Stimulated activated CD4-positive, alpha-beta T cell treated with anti-CD3 and anti-CD28 coated beads, Interleukin-1b, Interleukin-23, amount 100 ng/mL, for 4 hours (primary cell): ENCODE results near the gene GLRA3.
"Not testable (repeated sequence)": the region's sequence is repeated elsewhere in the genome, so short reads cannot be mapped to it uniquely, and the experiment has no call there.

Experiments used
- DNase-seq, 2 donors: peaks; one replicate each; pipeline ENCODE4 v3.0.0-alpha.2; 2020; ENCODE audit warnings: low read depth in 2 of 2

Gene GLRA3

DNA sequence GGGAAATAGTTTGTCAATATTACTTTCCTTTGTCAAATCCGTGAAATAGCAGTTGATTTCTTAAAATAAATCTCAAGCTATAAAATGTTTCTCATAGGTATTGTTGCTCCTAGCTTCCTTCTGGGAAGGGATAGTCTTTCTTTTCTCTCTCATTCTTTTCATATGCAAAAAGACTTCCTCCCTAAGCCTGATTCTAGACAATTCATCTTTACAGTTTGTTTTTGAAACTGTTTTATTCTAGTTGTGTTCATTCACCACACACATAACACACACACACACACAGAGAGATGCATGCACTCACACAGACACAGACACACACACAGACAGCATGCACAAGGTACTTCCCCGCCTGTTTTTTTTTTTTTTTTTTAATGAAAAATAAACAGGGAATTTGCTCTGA lies 18.2 kb downstream of the GLRA3 start:
- DNase-seq: no peak

DNA sequence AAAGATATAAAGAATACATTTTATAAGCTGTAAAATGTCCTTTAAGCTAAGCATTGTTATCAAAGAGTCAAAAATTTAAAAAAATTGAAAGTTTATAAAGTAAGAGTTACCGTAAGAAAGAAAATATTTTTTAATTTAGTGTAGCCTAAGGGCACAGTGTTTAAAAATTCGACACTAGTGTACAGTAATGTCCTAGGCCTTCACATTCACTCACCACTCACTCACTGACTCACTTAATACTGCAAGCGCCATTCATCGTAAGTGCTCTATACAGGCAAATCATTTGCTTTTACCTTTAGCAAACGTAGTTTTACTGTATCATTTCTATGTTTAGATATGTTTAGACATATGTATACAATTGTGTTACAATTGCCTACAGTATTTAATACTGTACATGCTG lies 20.2 kb downstream of the GLRA3 start:
- no peak for DNase-seq

DNA sequence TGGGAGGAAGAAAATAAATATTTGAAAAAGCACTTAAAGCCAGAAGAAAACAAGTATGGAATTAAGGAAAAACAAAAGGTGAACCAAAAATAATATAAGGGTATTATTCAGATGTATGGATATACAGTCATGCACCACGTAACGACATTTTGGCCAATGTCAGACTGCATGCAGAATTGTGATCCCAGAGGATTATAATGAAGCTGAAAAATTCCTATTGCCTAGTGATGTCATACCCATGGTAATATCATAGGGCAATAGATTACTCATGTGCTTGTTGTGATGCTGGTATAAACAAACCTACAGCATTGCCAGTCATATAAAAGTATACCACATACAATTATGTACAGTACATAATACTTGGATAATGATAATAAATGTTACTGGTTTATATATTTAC lies 20.9 kb downstream of the GLRA3 start:
- DNase-seq: no peak

DNA sequence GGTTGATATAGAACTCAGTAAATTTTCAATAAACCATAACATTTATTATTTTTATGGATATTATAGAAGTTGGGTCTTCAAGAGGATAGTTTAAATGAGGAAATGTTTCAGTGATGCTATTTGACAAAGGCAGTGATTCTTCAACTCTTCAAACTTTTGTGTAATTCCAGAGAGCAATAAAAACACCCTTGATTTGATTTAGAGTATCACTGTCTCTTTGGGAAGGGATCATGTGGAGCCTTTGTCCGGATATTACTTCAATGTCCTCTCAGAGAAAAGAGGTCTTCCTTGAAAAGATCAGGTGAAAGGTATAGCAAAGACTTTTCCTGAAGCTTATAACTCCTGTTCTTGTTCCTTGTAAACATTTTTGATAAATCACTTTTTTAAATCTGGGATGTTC lies 23.3 kb downstream of the GLRA3 start:
- no peak for DNase-seq

DNA sequence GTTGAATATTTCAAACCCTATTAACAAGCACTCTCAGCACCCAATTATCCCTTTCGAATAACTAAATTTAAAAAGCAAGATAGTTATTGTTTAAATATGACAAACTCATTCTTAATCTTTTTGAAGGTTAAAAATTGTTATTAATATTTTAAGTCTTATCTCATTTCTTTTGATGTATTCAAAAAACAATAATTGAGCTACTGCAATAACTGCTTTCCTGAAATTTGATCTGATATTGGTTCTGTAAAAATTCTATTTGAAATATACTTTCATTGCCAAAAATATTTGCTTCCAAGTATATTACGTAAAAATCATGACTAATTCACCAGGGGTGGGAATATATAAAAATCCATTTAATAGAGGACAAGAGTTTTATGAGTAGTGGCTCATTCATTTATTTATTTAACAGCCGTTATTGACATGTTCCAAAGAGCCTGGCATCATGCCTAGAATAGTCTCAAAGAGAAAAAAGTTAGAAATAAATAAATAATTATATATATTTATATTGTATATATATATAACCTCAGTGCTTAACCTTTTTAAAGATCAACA lies 34.4 kb downstream of the GLRA3 start:
- no peak for DNase-seq

DNA sequence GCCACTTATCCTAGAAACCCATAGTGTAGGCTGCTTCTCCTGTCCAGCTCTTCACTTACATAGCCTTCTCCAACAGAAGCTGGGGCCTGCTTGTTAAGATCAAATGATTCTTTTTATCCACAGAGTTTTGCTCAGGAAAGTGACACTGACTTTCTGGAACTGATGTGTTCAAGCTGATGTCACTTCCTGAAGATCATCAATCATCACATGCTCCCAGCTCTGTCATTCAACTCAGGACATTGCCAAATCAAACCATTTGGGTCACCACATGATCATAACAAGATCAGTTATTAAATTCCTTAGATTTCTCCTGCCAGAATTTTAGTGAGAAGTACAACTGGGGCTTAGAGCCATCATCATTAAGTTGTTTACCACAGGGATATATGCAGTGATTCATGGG lies 39.4 kb downstream of the GLRA3 start:
- DNase-seq: no peak

DNA sequence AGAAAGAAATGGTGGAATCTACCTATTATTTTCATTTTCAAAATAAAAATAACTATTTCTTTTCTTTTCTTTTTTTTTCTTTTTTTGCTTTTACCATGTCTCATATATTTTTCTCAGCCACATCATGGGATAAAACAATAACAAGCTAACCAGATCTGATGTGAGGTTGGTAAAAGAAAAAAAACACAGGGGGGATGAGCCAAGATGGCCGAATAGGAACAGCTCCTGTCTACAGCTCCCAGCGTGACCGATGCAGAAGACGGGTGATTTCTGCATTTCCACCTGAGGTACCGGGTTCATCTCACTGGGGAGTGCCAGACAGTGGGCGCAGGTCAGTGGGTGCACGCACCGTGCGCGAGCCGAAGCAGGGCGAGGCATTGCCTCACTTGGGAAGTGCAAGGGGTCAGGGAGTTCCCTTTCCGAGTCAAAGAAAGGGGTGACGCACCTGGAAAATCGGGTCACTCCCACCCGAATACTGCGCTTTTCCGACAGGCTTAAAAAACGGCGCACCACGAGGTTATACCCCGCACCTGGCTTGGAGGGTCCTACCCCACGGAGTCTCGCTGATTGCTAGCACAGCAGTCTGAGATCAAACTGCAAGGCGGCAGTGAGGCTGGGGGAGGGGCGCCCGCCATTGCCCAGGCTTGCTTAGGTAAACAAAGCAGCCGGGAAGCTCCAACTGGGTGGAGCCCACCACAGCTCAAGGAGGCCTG lies 50.6 kb downstream of the GLRA3 start:
- not testable (repeated sequence) for DNase-seq

DNA sequence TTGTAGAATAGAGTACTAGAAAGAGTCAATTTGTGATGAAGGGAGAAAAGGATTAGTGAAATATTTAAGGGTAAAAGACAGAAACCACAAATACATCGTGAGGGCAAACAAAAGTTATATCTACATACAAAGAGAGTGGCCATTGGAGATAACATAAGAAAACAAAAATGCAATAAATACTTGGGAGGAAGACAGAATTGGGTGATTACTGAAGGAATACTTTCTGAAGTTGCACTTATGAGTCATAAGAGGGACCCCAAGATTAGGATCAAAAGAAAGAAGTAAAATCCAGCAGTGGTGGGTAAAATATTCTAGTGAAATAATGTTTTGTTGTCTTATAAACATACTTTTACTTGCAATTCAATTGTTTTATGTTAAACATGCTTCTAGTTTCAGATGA lies 53.7 kb downstream of the GLRA3 start:
- DNase-seq: no peak

DNA sequence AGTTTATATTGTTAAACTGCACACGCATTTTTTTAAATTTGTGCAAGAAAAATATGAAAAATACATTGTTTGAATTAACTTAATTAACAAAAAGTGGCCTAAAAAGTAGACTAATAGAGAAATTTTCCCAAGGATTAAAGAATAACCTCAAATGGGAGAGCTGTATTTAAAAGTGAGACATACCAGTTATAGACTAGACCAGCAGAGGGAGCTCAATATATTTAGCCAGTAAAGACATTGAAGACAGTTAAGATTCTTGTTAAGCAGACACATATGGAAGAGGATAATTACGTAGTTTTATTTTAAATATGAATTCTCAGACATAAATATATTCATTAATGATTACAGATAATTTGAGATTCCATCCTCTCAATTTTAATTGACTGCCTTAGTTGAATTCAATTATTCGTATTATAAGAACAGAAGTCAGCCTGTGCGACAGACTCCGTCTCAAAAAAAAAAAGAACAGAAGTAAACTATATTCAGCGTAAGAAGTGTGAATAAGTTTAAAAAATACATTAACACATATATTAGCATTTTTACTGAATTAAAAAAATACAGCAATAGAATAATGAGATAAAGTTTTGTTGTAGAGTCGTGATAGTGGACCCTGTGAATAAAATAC lies 64.8 kb downstream of the GLRA3 start:
- DNase-seq: no peak

DNA sequence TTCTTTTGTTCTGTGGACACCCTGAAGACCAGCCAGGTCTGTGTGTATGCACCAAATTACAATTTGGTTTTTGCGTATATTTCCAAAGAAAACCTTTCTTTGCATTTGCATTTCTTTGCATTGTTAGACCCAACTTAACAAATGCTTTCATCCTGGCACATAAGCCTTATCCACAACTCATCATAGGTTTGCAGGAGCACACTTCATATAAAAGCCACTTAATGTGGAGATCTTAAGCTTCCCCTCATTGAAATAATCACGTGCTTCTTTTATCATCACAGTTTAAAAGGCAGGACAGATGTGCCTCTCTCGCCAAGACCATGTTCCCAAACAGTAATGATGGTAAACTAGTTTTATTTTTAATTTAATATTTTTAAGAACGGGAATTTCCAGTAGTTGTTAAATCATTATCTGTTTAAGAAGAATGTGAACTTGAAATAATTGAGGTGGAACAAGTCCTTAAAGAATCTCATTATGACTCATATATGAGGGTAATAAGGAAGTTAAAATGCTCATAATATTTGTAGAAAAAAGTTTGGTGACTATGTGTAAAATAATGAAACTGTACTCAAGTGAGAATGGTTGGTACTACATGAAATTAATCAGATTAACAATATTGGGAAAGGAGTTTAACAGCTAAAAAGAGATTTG lies 65.5 kb downstream of the GLRA3 start:
- no peak for DNase-seq

DNA sequence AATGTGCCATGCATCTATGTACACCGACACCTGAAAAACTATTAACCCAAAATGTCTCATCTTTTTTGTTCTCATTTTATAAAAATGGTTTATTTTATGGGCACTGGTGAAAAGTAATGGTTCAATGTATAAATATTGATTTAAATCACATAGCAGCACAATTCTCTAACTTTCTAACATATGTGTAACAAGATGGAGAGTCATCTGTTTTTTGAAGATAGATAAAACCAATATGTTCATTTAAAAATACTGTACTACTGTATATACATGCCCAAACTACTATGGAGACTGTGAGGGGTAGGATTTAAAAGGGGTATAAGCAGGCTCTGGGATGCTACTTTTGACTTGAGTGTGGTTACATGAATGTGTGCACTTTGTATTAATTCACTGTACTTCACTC lies 67.6 kb downstream of the GLRA3 start:
- no peak for DNase-seq

DNA sequence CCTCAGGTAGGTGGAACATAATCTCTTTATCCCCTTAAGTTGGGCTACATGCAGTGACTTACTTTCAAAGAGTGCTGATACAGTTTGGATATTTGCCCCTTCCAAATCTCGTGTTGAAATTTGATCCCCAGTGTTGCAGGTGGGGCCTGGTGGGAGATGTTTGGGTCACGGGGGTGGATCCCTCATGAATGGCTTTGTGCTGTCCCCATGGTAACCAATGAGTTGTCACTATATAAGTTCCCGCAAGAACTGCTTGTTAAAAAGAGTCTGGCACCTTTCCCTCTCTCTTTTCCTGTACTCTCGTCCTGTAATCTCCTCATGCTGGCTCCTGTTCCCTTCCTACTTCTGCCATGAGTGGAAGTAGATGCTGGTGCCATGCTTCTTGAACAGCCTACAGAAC lies 71.3 kb downstream of the GLRA3 start:
- no peak for DNase-seq

DNA sequence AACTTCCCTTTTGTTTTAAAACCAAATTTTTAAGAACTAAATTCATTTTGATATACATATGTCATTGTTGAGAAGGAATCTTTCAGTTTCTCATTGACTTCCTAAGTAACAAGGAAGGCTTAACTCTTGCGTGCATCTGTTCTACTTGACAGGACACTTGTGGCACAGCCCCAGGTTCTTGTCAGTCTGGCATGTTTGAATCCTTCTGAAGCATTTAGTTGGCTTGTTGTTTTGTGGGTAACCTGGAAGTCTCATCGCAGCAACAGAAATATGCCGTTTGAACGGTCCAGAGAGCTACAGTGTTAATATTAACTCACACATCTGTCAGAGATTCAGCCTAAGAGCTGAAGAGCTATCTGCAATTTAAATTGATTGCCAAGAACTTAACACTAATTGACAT lies 76.0 kb downstream of the GLRA3 start:
- no peak for DNase-seq

DNA sequence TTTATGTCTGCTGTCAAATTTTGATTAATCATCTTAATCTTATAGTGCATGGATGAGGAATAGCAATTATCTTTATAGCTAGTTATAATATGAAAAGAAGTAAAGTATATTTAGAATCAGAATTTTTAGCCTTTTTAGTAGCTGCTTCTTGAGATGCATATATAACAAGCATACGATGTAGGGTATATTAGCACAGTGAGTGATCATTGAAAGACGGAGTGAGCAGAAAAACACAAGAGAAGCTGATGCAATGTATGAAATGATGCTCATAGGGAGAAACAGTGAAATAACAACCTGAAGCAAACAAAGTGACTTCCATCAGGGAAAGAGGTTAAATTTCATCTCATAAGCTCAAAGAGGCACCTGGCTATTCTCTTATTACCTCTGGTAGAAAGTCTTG lies 77.0 kb downstream of the GLRA3 start:
- DNase-seq: no peak

DNA sequence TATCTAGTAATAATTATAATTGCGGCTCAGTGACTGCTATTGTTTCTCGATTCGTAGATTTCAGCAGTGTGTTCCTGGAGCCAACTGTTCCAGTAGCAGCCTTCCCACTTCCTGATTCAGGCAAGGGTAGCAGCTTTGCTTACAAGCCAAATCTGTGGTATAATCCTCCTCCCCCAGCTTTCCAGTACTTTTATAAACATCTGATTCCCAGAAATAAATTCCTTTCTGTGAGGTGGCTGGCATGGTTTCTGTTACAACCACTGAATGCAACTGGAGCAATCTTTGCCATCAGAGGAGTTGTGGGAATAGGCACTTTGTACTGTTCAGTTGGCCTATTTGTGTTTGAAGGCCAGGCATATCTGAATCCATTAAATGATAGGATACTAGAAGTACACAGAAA lies 80.0 kb downstream of the GLRA3 start:
- no peak for DNase-seq

DNA sequence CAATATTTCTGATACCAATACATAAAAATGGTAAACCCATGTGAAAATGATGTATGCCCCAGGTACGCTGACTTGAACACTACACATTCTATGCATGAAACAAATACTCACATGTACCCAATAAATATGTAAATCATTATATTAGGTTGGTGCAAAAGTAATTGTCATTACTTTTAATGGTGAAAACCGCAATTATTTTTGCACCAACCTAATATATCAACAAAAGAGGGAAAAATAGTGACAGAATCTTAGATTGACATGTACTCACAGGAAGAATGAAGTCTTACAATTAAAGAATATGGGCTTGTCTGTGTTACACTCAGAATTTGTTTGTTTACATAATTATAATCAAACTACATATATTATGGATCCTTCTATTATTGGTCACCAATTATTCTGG lies 82.3 kb downstream of the GLRA3 start:
- DNase-seq: no peak

DNA sequence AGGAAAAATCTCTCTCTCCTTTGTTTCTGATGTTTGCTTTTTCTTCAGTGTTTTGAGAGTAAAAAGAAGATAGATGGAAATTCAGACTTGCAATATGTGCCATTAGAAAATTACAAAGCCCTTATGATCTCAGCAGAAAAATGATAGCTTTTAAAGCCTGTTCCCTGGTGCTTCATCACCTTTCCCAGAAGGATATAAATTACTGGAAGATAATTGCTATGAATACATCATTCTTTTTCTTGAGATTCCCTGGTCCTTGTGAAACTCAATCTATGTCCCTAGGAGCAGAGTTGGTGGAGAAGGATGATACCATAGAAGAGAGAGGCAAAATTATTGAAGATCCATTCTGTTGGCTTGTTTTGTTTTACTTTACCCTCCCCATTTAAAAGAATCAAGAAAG lies 86.5 kb downstream of the GLRA3 start:
- DNase-seq: no peak

DNA sequence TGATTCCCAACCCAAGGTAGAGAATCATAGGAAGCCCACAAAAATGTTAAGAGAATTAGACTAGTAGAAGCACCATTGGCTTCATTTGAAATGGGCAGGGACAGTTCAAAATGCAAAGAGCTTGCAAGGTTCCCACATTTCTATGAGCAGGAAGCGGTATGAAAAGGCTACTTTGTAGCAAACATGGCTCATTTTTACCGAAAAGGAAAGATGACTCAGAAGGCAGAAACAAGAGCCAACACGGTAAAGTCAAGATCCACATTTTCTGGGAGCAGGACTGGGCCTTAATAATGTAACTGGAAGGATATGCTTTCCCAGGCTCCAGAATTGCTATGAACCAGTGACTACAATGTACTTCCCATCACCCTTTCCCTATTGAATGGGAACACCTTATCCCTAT lies 89.5 kb downstream of the GLRA3 start:
- no peak for DNase-seq

DNA sequence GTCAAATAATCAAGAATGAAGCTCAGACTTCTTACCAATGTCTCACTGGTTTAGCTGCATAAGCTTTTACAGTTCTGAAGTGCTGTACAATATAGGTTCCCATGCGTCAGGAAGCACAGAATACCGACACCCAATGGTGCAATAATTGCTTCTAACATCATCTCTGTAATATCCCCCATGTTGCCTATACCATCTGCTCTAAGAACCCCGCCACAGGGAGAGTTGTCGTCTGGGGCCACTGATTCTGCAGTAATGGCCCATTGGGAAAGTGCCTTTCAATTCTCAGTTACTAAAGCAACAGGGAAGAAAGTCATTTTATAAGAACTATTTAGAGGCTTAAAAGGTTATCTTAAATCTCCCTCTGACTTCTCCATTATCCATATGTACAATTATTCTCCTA lies 94.9 kb downstream of the GLRA3 start:
- no peak for DNase-seq

DNA sequence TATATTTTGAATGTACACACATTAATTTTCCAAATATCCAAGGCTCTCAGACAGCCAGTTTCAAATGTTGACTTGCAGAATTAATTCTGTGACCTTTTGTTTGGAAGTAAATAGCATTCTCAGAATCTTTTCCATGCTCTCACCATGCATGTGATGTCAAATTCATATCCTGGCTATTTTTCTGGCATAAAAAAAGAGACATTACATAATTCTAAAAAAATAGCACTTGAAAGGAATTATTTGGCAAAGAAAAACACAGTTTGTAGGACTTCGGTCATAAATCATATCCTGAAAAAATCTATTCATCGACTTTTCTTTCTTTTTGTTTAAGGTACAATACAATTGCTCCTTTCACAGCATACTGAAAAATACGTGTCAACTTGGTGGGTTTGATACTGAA lies 111.2 kb downstream of the GLRA3 start:
- DNase-seq: no peak

DNA sequence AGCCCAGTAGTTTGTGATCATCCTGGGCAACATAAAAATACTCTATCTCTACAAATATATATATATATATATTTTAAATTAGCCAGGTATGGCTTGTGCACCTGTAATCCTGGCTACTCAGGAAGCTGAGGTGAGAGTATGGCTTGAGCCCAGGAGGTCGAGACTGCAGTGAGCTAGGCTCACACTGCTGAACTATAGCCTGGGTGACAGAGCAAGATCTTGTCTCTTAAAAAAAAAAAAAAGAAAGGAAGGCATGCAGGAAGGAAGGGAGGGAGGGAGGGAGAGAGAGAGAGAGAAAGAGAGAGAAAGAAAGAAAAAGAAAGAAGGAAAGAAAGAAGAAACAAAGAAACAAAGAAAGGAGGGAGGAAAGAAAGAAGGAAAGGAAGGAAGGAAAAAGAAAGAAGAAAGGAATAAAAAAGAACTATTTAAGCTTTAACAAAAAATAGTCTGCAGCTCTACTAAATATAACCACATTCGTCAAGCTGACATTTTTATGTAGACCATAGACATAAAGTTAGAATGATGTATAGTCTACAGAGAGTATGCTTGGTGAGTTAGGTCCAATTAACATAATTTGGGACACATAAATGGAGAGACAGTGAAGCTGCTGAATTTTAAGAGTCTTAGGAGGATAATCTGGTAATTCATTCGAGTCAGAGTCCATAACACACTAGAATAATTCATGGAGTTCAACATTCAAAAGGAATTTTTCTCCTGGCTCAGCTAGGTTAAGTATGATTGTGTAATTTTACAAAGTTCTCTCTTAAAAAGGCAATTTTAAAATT lies 111.9 kb downstream of the GLRA3 start:
- no peak for DNase-seq
